Neural progenitor cell (in vitro differentiated cells): Measurements from ENCODE around the gene SUCNR1.

ENCODE experiments used
- CTCF ChIP-seq: fragments of 200-600 bp; sonication (generic); IDR thresholded peaks from 2 replicates; pipeline ENCODE4 v1.5.1; 2017; ENCODE audit warnings: antibody characterized with exemption, mild to moderate bottlenecking
- EZH2 ChIP-seq: fragments of 200-600 bp; sonication (generic); IDR thresholded peaks from 2 replicates; pipeline ENCODE4 v1.6.1; 2017; ENCODE audit warnings: antibody characterized with exemption, mild to moderate bottlenecking, moderate library complexity
- EZH2phosphoT487 ChIP-seq: fragments of 200-600 bp; sonication (generic); IDR thresholded peaks from 2 replicates; pipeline ENCODE4 v1.6.1; 2017; ENCODE audit warnings: antibody characterized with exemption

GRCh38 chr3:151864423-151865101 lies 8.9 kb upstream of the SUCNR1 start:
- TF ChIP-seq CTCF: no peak
- TF ChIP-seq EZH2: no peak
- TF ChIP-seq EZH2phosphoT487: no peak
